ENCODE results near the gene RFWD3. TPM values are rescaled to one million over a fixed set of nuclear protein-coding genes. Genes with fewer than 3 reads are reported as not detected.
A peak's percentile ranks its signal among the peaks of the same experiment; 100 is the strongest.
"Not testable (repeated sequence)": the region's sequence is repeated elsewhere in the genome, so short reads cannot be mapped to it uniquely, and the experiment has no call there.

Gene RFWD3
- total RNA-seq, 1 donor from 2014 or later = 63.2 TPM

DNA sequence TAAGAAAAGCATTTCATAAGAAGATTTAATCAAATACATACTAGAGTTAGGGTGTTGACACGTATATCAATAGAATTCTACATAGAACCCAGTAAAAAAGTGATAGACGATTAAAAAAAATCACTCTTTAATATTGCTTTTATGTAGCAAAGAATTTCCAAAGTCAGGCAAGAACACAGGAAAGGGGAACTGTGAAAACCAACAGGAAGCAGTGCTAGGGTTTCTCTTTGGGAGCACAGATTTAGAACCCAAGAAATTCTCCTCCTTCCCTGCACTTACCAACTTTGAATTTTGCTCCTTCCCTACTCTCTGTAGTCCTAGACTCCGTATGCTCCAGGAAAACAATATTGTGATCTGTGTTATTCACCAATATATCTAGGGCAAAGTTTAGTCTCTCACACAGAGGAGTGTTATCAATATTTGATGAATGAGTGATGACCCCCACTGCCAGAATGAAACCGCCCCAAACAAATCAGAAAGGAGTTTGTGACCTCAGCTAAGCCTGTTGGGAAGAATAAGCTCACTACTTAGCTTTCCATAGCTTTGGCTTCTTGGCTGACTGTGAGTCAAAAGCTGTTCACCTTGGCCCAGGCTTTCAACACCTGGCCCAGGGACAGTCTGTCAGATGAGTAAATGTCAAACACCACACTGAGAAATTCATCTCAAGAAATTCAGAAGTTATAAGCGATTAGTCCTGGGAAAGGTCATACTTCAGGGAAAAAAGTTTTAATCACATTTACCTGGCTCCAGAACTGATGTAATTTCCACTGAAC lies 8.6 kb downstream of the RFWD3 start:
- ATAC-seq (ENCODE audit: low read depth) (no peak), DNase-seq (no peak)
- Mint-ChIP-seq H3K27me3 (no peaks in the 10 kb centered on the region), H3K4me3 (no peak overlapping the region), H3K27ac (peak overlapping the region; percentile 50), H3K36me3 (ENCODE audit: low read depth) (peaks cover 79% of the 10 kb centered on the region), H3K4me1 (peaks cover 49% of the 10 kb centered on the region), H3K9me3 (no peaks in the 10 kb centered on the region)
- ChIA-PET CTCF (interaction anchor here (0.6 to 1.0 kb wide), 2 partner anchors 185 to 204 kb away, joined by 3 read pairs; no protein-coding TSS in a partner anchor), POLR2A (no interaction called here)
- TF ChIP-seq, protein P1, sequence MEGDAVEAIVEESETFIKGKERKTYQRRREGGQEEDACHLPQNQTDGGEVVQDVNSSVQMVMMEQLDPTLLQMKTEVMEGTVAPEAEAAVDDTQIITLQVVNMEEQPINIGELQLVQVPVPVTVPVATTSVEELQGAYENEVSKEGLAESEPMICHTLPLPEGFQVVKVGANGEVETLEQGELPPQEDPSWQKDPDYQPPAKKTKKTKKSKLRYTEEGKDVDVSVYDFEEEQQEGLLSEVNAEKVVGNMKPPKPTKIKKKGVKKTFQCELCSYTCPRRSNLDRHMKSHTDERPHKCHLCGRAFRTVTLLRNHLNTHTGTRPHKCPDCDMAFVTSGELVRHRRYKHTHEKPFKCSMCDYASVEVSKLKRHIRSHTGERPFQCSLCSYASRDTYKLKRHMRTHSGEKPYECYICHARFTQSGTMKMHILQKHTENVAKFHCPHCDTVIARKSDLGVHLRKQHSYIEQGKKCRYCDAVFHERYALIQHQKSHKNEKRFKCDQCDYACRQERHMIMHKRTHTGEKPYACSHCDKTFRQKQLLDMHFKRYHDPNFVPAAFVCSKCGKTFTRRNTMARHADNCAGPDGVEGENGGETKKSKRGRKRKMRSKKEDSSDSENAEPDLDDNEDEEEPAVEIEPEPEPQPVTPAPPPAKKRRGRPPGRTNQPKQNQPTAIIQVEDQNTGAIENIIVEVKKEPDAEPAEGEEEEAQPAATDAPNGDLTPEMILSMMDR (IDR thresholded peaks at IDR 0.05) = no peak
- intact Hi-C loops (cut with micrococcal nuclease) = no loop called here

DNA sequence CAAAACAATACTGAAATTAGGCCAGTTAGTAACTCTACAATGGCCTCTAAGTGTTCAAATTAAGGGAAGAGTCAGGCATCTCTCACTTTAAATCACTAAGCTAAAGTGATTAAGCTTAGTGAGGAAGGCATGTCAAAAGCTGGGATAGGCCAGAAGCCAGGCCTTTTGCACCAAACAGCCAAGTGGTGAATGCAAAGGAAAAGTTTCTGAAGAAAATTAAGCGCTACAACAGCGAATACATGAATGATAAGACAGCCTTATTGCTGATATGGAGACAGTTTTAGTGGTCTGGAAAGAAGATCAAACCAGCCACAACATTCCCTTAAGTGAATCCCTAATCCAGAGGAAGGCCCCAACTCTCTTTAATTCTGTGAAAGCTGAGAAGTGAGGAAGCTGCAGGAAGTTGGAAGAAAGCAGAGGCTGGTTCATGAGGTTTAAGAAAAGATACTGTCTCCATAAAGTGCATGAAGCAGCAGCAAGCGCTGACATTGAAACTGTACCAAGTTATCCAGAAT lies 12.1 kb downstream of the RFWD3 start:
- CTCF ChIA-PET = no interaction called here
- H3K36me3 Mint-ChIP-seq (ENCODE audit: low read depth) = peaks cover 73% of the 10 kb centered on the region
- no peak for DNase-seq
- TF ChIP-seq, protein P1 (IDR thresholded peaks at IDR 0.05) = no peak
- H3K4me3 Mint-ChIP-seq = no peak overlapping the region
- peaks cover 38% of the 10 kb centered on the region for H3K4me1 Mint-ChIP-seq
- ATAC-seq (ENCODE audit: low read depth) = no peak
- H3K9me3 Mint-ChIP-seq = no peaks in the 10 kb centered on the region
- intact Hi-C loops (cut with micrococcal nuclease) = no loop called here
- POLR2A ChIA-PET = interaction anchor here (0.6 kb wide), 1 partner anchor 11 kb away, joined by 3 read pairs; no protein-coding TSS in a partner anchor
- H3K27ac Mint-ChIP-seq = no peak overlapping the region
- no peaks in the 10 kb centered on the region for H3K27me3 Mint-ChIP-seq

DNA sequence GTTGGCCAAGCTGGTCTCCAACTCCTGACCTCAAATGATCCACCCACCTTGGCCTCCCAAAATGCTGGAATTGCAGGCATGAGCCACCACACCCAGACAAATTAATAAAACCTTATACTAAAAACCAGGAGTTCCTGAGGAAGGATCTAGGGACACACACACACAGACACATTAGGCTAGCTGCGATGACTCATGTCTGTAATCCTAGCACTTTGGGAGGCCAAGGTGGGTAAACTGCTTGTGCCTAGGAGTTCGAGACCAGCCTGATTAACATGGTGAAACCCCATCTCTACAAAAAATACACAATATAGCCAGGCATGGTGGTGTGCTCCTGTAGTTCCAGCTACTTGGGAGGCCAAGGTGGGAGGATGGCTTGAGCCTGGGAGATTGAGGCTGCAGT lies 13.8 kb downstream of the RFWD3 start:
- Mint-ChIP-seq H3K36me3 (ENCODE audit: low read depth) (peaks cover 70% of the 10 kb centered on the region), H3K4me1 (peaks cover 23% of the 10 kb centered on the region)
- H3K27ac Mint-ChIP-seq; POLR2A ChIA-PET; ATAC-seq (ENCODE audit: low read depth); DNase-seq; H3K9me3 Mint-ChIP-seq; intact Hi-C loops (cut with micrococcal nuclease); H3K27me3 Mint-ChIP-seq; CTCF ChIA-PET; H3K4me3 Mint-ChIP-seq: not testable (repeated sequence)

DNA sequence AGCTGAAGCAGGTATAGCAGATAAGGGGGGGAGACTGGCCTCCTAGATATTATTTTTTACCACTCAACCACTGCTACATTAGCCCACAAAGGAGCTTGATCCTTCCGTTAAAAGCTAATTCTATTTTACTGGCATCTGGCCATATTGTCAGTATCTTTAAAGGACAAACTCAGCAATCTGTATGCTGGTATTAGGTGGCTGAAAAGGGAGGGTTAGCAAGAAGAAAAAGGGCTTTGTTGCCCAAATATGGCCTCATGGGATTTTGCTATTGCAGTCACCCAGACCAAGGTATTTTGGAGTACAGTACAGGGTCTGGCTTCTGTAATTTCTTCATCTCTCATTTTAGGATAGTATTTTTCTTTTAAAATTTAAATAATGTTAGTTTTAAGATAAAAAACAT lies 14.4 kb downstream of the RFWD3 start:
- ChIA-PET POLR2A (no interaction called here), CTCF (interaction anchor here (0.8 to 1.5 kb wide), 3 partner anchors 11 to 347 kb away, joined by 3 read pairs; no protein-coding TSS in a partner anchor)
- no peak for ATAC-seq (ENCODE audit: low read depth)
- intact Hi-C loops (cut with micrococcal nuclease) = no loop called here
- Mint-ChIP-seq H3K4me1 (peaks cover 21% of the 10 kb centered on the region), H3K27ac (no peak overlapping the region), H3K36me3 (ENCODE audit: low read depth) (peaks cover 70% of the 10 kb centered on the region), H3K27me3 (no peaks in the 10 kb centered on the region), H3K9me3 (no peaks in the 10 kb centered on the region), H3K4me3 (no peak overlapping the region)
- TF ChIP-seq, protein P1 (IDR thresholded peaks at IDR 0.05) = no peak
- no peak for DNase-seq

DNA sequence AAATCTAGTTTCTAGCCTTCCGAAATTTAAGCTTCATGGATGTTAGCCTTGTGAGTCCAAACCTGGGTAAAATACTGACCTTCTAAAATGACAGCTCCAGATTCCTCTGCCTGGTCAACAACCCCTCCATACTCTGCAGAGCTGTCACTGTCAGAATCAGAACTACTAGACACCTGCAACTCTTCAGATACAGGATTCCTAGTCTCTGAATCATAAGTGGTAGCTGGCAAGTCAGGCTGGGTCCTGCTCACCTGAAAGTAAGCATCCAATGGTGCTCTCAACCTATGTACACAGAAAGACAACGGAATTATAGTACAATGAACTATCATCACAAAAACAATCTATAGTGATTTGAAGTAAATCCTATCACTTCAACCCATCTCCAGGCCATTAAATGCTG lies 14.8 kb downstream of the RFWD3 start:
- no peak for ATAC-seq (ENCODE audit: low read depth)
- H3K27me3 Mint-ChIP-seq = no peaks in the 10 kb centered on the region
- peaks cover 70% of the 10 kb centered on the region for H3K36me3 Mint-ChIP-seq (ENCODE audit: low read depth)

More for the DNA sequence above, 14.8 kb downstream of the RFWD3 start:
- POLR2A ChIA-PET = interaction anchor here (1.0 kb wide), 1 partner anchor 15 kb away, joined by 3 read pairs; the partner anchor contains the start of gene RFWD3
- TF ChIP-seq, protein P1 (IDR thresholded peaks at IDR 0.05) = no peak
- peaks cover 17% of the 10 kb centered on the region for H3K4me1 Mint-ChIP-seq
- no peak overlapping the region for H3K27ac Mint-ChIP-seq
- no peaks in the 10 kb centered on the region for H3K9me3 Mint-ChIP-seq
- CTCF ChIA-PET = interaction anchor here (0.6 to 1.5 kb wide), 7 partner anchors 12 to 346 kb away, joined by 3 to 5 read pairs (median 3); partner anchors contain the start of gene MLKL
- no peak overlapping the region for H3K4me3 Mint-ChIP-seq
- intact Hi-C loops (cut with micrococcal nuclease) = no loop called here
- no peak for DNase-seq

Measured in activated B cell treated with CpG ODN at 0.5 μM for 24 hours (primary cell).